Heart left ventricle (tissue), 13 donors: ENCODE measurements around the gene RBM15.

Source experiments
- CTCF ChIP-seq, 12 donors: fragments of 200-600 bp; sonication (generic) in 4 of 12; IDR thresholded peaks; one replicate each; pipeline versions ENCODE4 v1.5.0 to v1.8.0; 2018 to 2022; ENCODE audit warnings: antibody characterized with exemption in 12 of 12, mild to moderate bottlenecking in 5 of 12
- POLR2A ChIP-seq, 2 donors: fragments of 450-650 bp; IDR thresholded peaks; one replicate each; pipeline ENCODE4 v1.6.1; 2017; ENCODE audit warnings: antibody characterized with exemption in 2 of 2, mild to moderate bottlenecking in 2 of 2, moderate library complexity in 2 of 2
- donor health status: ischemic (EF 13 %, LVEDD 7.1; RV severe dilation, severe dysfunction).
- donor health status: DM: no; HTN: yes; CAD: no.
- donor health status: DM: no; HTN: no; CAD: no.
- donor health status: ischemic (EF 25% LVEDD 6.9; RV normal size, moderate dysfunction).
- donor health status: ischemic (EF 25% LVEDD 5.7; RV mildly dilated, moderate dysfunction).
- donor health status: ischemic (EF 35%, LVEDD 5.7; RV mildly dilated, moderate dysfunction).
- donor health status: nonischemic (EF 11% LVEDD 7.7; RV severe dilation, severe dysfunction).
- donor health status: DM: yes; HTN: yes; CAD: no.
- donor health status: PGD.
- donor health status: ischemic (EF 29% LVEDD 5.4; RV normal size, mild dysfunction).
- donor health status: nonischemic (EF 23%, LVEDD 6.1; RV moderate dilation, normal function).

DNA sequence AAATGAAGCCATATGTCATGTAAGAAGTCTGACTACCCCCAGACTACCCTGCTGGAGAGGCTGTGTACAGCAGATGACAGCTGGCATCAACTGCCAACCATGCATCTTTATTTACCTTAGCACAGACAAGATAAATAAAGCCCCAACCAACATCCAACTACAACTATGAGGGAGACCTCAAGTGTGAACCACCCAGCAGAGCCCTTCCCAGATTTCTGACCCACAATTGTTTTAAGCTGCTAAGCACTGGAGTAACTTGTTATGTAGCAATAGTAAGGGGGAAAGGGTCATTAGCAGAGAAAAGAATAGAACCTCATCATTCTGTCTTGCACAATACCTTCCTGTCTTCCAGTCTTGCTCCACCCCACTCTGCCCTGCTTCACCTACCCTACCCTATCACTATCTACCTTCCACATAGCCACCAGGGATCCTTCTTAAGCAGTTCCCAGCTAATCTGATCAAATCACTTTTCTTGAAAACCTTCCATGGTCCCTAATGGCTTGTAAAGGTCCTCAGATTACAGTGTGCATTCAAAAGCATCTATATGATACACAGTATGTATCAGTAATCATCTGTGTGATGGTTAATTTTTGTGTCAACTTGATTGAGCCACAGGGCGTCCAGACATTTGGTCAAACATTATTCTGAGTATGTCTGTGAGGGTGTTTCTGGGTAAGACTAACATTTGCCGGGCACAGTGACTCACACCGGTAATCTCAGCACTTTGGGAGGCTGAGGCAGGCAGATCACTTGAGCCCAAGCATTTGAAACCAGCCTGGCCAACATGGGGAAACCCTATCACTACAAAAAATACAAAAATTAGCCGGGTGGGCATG, 19.6 kb upstream of the RBM15 start:
- no peak for TF ChIP-seq CTCF (IDR thresholded peaks at IDR 0.05)
- TF ChIP-seq POLR2A (IDR thresholded peaks at IDR 0.05): no peak
